HUDEP-2 (cell line): ENCODE results near the gene DHX35.

Experiments used
- DNase-seq, 76 experiments: peaks; one replicate each; lab custom pipeline; 2025; ENCODE audit not compliant: unreplicated experiment in 76 of 76; lab: John Stamatoyannopoulos, UW

Gene DHX35, protein sequence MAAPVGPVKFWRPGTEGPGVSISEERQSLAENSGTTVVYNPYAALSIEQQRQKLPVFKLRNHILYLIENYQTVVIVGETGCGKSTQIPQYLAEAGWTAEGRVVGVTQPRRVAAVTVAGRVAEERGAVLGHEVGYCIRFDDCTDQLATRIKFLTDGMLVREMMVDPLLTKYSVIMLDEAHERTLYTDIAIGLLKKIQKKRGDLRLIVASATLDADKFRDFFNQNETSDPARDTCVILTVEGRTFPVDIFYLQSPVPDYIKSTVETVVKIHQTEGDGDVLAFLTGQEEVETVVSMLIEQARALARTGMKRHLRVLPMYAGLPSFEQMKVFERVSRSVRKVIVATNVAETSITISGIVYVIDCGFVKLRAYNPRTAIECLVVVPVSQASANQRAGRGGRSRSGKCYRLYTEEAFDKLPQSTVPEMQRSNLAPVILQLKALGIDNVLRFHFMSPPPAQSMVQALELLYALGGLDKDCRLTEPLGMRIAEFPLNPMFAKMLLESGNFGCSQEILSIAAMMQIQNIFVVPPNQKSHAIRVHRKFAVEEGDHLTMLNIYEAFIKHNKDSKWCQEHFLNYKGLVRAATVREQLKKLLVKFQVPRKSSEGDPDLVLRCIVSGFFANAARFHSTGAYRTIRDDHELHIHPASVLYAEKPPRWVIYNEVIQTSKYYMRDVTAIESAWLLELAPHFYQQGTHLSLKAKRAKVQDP

GRCh38 chr20:38962044-38962927, at the start of gene DHX35:
TSS of gene DHX35 (plus strand) at chr20:38962344. CDS start at chr20:38962368, 24 bp downstream.
- DNase-seq: peak in 75 of 76 experiments; percentile 24 to 99 (median 94)

DNA sequence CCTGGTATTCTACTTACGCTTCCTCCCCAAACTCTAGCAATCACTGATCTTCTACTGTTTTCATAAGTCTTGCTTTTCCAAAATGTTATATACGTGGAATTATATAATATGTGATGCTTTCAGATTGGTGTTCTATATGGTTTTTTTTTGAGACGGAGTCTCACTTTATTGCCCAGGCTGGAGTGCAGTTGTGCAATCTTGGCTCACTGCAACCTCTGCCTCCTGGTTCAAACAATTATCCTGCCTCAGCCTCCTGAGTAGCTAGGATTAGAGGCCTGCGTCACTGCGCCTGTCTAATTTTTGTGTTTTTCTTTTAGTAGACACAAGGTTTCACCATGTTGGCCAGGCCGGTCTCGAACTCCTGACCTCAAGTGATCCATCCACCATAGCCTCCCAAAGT, 46.8 kb upstream of the DHX35 start:
- no peak for DNase-seq

DNA sequence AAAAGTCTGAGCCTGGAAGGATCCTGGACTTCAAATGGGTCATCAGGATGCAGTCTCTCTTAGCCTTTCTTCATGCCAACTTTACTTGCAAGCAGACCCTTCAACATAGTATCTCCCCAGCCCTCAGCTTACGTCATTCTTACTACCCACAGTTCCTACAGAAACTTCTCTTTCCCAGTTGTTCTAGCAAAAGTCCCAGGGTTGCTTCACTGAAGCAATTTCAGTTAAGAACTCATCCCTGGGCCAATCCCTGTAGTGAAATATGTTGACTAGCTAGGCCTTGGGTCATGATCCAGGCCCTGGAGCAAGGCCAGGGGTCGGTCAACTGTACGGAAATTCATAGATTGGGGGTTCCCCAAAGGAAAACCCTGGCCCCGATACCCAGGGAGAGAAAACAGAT, 44.5 kb upstream of the DHX35 start:
- no peak for DNase-seq

DNA sequence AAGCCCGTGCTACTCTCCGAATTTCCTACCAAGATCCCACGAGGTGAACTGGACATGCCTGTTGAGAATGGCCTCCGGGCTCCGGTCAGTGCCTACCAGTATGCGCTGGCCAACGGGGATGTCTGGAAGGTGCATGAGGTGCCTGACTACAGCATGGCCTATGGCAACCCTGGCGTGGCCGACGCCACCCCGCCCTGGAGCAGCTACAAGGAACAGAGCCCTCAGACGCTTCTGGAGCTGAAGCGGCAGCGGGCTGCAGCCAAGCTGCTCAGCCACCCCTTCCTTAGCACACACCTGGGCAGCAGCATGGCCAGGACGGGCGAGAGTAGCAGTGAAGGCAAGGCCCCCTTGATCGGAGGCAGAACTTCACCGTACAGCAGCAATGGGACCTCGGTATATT, 44.0 kb upstream of the DHX35 start:
- DNase-seq: no peak

GRCh38 chr20:38919683-38920082, 42.5 kb upstream of the DHX35 start:
- no peak for DNase-seq

DNA sequence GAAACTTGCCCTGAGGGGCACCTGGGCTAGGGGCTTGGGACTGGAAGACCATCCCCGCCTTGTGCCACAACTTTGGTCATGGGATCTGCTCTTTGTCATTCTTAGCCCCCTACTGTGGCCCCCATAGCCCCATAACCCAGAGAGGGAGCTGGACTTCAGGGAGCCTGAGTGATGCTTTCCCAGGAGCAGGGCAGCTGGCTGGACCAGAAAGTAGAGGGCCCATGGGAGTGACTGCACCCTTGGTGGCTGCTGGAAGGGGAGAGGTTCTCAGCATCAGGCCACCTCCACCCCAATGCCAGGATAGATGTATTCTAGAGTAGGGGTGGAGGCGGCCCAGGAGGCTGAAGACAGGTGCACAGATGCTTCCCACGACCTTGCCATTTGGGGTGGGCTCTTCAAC, 41.7 kb upstream of the DHX35 start:
- no peak for DNase-seq

DNA sequence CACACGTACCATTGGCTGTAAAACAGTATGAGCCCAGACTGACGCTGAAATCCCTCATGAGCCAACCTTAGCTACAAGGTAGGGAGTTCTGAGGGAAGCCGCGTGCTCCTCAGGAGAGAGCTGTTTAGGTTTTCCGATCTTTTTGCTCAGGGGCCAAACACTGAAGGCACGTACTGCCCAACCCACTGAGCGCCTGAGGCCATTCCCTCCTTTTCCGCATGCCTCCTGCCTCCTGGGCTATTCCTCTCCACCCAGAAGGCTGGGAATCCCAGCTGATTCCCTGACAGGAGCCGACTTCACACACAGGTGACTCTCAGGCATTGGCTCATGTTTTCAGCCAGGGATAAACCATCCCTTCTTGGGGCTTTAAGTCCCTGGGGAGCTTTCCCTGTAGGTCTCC, 41.3 kb upstream of the DHX35 start:
- no peak for DNase-seq

DNA sequence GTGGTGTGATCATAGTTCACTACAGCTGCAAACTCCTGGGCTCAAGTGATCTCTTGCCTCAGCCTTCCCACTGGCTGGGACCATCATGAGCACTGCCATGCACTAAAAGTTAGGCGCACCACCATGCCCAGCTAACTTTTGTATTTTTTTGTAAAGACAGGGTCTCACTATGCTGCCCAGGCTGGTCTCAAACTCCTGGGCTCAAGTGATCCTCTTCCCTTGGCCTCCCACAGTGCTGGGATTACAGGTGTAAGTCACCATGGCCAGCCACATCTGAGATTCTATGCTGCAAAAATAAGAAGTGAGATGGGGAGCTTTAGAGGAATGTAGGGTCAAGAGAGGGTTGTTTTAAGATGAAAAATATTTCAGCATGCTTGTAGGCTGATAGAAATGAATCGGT, 37.4 kb upstream of the DHX35 start:
- DNase-seq: no peak

DNA sequence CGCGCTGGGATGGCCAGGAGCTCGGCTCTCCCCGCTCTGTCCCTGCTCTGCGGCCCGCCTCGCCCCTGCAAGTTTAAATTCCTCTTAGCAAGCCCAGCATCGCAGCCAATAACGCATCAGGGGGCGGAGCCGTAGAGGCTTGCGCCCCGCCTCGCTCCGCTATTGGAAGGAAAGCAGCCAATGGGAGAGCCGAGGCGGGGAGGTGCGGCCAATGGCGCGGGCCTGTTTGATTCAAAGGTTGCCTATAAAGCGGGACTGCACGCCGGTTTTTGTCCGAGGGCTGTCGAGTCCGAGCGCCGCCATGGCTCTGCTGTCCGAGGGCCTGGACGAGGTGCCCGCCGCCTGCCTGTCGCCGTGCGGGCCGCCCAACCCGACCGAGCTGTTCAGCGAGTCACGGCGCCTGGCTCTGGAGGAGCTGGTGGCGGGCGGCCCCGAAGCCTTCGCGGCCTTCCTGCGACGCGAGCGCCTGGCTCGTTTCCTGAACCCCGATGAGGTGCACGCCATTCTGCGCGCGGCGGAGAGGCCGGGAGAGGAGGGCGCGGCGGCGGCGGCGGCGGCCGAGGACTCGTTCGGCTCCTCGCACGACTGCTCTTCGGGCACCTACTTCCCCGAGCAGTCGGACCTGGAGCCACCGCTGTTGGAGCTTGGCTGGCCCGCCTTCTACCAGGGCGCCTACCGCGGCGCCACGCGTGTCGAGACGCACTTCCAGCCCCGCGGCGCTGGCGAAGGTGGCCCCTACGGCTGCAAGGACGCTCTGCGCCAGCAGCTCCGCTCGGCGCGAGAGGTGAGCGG, 35.8 kb upstream of the DHX35 start, which contains the start of gene FAM83D:
FAM83D (plus strand) TSS at position 276 of the 792 bp plus-strand sequence; CDS start at position 302, 26 bp downstream.
- DNase-seq: peak; percentile 35 to 99 (median 95)

DNA sequence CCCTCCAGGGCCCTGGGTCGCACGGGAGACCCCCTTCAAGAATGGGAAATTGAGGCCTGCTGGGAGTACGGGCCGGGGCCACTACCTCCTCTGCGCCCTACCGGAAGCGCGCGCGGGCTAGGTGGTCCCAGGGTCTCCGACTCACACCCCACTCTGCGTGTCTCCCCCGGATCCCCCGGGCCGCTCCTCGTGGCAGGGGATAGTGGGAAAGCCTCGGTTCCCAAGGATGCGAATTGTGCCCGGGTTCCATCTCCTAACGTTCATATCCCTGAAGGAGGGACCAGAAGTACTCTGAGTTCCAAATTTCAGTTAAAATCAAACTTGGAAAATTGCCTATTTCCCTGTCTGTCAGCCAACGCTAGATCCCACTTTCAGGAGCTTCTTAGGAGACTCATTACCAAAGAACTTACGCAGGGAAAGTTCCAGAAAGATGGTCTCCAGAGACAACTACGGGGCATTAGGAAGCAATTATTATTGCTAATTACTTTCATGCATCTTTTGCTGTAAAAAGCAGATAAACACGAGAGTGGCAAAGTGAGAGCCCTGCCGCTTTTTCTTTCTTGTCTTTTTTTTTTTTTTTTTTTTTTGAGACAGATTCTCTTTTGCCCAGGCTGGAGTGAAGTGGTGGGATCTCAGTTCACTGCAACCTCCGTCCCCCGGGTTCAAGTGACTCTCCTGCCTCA, 35.1 kb upstream of the DHX35 start:
- peak in 2 of 76 experiments; percentile 13 to 36 for DNase-seq

GRCh38 chr20:38927902-38928578, 34.1 kb upstream of the DHX35 start:
- peak in 66 of 76 experiments; percentile 9 to 77 (median 54) for DNase-seq

- no peak for DNase-seq
Measured at GRCh38 chr20:38930242-38930569, 31.9 kb upstream of the DHX35 start.

- no peak for DNase-seq
Measured at GRCh38 chr20:38931984-38932383, 30.2 kb upstream of the DHX35 start.

DNA sequence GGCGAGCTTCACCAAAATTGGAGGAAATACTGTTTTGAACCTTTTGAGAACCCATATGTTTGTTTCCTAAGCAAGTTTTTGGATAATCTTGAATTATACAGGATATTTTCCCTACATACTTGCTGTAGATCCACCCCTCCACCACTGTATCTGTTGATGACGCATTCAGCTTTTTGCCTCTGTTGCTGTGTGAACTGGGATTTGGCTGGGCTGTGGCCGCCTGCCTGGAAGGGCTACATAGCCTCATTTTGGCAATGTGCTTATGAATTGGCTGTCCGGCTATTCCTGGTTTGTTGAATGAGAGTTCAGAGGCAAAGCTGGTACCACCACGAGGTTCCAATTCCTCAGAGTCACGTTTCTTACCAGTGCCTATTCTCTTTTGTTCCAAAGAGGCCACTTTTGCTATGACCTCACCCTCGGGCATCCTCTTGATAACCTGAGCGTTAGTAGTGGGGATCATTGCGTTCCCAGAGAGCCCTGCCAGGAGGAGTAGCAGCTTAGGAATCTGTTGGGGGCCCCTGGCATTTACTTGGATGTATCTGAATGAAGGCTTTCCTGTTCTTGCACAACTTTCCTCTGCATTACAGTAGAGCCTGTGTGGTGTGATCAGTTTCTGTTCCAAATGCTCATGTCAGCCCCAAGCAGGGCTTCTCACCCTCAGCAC, 29.6 kb upstream of the DHX35 start:
- no peak for DNase-seq

DNA sequence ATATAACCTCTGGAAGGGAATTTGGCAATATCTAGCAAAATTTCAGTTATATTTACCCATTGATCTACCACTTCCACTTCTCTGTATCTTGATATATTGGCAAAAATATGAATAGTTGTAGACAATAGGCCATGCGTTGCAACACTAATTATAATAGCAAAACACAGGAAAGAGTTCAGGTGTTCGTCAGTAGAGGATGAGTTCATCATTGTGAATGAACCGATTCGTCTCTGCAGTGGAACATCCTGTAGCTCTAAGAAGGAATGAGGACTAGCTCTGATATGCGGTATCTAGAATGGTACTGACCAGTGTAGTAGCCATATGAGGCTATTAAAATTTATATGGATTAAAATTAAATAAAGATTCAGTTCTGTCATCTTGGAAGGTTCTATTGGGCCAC, 27.6 kb upstream of the DHX35 start:
- no peak for DNase-seq

- peak in 2 of 76 experiments; percentile 5 to 15 for DNase-seq
Measured at GRCh38 chr20:38935285-38935684, 26.9 kb upstream of the DHX35 start.

GRCh38 chr20:38935967-38936407, 26.2 kb upstream of the DHX35 start:
- DNase-seq: no peak

GRCh38 chr20:38937000-38937399, 25.1 kb upstream of the DHX35 start:
- DNase-seq: no peak
